RWPE2 (cell line): Measurements from ENCODE around the gene PCCA.

ENCODE experiments used
- ATAC-seq: fragments of 200-7000 bp; cut with Tn5 transposase; 3 replicates; pipeline ENCODE4 v1.9.1; 2021; ENCODE audit warnings: low read depth
- DNase-seq: peaks from one replicate; pipeline ENCODE4 v3.0.0-alpha.2; 2020; ENCODE audit warnings: low spot score
- H3K27ac ChIP-seq: fragments of 450-650 bp; 2 replicates; pipeline ENCODE4 v1.5.1; 2017; ENCODE audit warnings: mild to moderate bottlenecking; ENCODE audit not compliant: poor library complexity, severe bottlenecking
- H3K27me3 ChIP-seq: fragments of 250-450 bp; sonication (Bioruptor Pico); 2 replicates; pipeline ENCODE4 v1.5.1; 2021; ENCODE audit warnings: mild to moderate bottlenecking, moderate library complexity; ENCODE audit not compliant: insufficient read depth, poor library complexity, severe bottlenecking
- H3K36me3 ChIP-seq: fragments of 250-450 bp; sonication (Bioruptor Pico); 2 replicates; pipeline ENCODE4 v1.5.1; 2020; ENCODE audit warnings: low read depth, mild to moderate bottlenecking, moderate library complexity
- H3K4me1 ChIP-seq: fragments of 250-450 bp; sonication (Bioruptor Pico); 2 replicates; pipeline ENCODE4 v1.5.1; 2021; ENCODE audit warnings: mild to moderate bottlenecking, moderate library complexity; ENCODE audit not compliant: insufficient read depth, poor library complexity, severe bottlenecking
- H3K4me3 ChIP-seq: fragments of 250-450 bp; sonication (Bioruptor Pico); 2 replicates; pipeline ENCODE4 v1.5.1; 2021; ENCODE audit warnings: mild to moderate bottlenecking, moderate library complexity; ENCODE audit not compliant: severe bottlenecking
- H3K9me3 ChIP-seq: fragments of 250-450 bp; sonication (Bioruptor Pico); 2 replicates; pipeline ENCODE4 v1.5.1; 2021; ENCODE audit warnings: mild to moderate bottlenecking, moderate library complexity; ENCODE audit not compliant: severe bottlenecking
- TF ChIP-seq, protein P1 (sequence below): fragments of 450-650 bp; IDR thresholded peaks from one replicate; pipeline ENCODE4 v1.5.1; 2017; ENCODE audit warnings: mild to moderate bottlenecking, moderate library complexity; ENCODE audit not compliant: poor library complexity, severe bottlenecking

The PCCA gene

GRCh38 chr13:100532836-100533435 lies 444.0 kb downstream of the PCCA start:
- H3K27ac ChIP-seq = no peak overlapping the region
- H3K27me3 ChIP-seq = no peaks in the 10 kb centered on the region
- DNase-seq (no peak), ATAC-seq (no peak)
- no peaks in the 10 kb centered on the region for H3K4me1 ChIP-seq
- no peak overlapping the region for H3K4me3 ChIP-seq
- TF ChIP-seq, protein P1, sequence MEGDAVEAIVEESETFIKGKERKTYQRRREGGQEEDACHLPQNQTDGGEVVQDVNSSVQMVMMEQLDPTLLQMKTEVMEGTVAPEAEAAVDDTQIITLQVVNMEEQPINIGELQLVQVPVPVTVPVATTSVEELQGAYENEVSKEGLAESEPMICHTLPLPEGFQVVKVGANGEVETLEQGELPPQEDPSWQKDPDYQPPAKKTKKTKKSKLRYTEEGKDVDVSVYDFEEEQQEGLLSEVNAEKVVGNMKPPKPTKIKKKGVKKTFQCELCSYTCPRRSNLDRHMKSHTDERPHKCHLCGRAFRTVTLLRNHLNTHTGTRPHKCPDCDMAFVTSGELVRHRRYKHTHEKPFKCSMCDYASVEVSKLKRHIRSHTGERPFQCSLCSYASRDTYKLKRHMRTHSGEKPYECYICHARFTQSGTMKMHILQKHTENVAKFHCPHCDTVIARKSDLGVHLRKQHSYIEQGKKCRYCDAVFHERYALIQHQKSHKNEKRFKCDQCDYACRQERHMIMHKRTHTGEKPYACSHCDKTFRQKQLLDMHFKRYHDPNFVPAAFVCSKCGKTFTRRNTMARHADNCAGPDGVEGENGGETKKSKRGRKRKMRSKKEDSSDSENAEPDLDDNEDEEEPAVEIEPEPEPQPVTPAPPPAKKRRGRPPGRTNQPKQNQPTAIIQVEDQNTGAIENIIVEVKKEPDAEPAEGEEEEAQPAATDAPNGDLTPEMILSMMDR = no peak
- no peaks in the 10 kb centered on the region for H3K9me3 ChIP-seq
- H3K36me3 ChIP-seq = no peaks in the 10 kb centered on the region

DNA sequence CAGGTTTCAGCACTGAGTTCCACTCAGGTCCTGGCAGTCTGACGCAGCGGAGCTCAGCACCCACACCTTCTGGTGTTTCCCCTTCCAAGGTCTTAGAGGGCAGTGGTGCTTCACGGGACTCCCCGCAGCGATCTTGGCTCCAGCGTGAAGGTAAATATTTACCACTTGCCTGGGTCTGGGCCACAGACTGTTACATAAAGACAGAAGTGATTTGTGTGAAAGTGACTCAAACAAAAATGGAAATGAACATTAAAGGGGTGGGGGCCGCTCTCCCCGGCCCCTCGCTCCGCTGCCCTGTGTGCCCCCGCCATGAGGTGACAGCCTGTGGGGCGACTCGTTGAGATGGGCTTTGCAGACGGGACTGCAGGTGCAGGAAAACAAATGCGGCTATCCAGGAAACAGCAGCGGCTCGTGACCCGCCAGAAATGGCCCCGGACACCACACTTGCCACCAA lies 444.7 kb downstream of the PCCA start:
- H3K27ac ChIP-seq = no peak overlapping the region
- no peaks in the 10 kb centered on the region for H3K36me3 ChIP-seq
- H3K4me1 ChIP-seq = no peaks in the 10 kb centered on the region
- DNase-seq = no peak
- H3K9me3 ChIP-seq = no peaks in the 10 kb centered on the region
- ATAC-seq = no peak
- no peaks in the 10 kb centered on the region for H3K27me3 ChIP-seq
- H3K4me3 ChIP-seq = no peak overlapping the region
- TF ChIP-seq, protein P1 = no peak

DNA sequence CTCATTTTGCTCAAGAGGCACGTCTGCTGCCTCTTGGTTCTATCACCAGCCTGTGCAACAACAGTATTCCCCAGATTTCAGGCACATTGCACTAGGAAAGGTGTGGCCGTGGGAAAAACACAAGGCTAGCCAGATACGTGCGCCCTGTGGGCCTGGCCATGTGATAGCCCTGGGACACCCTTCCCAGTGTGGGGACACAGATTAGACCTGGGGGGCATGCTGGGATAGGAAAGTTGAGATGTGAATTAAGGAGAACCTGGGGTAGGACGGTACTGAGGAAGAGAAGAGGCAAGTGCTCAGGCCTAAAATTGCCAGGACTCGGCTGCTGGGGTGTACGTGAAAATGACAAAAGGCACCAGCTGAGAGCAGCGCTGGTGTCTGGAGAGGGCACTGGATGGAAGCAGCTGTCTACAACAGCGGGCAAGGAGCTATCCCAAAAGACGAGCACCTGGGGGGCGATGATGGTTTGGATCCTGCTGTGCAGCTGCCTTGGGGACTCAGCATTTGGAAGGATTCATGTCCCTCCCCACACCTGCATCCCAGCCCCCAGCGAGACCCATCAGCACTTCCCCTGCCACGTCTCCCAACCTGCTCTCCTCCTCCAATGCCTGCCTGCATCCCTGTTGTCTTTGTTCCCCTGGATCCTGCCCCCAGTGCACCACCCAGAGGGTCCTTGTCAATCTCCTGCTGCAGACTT lies 445.4 kb downstream of the PCCA start:
- H3K27ac ChIP-seq = no peak overlapping the region
- DNase-seq (no peak), ATAC-seq (no peak)
- no peaks in the 10 kb centered on the region for H3K27me3 ChIP-seq
- H3K4me1 ChIP-seq = no peaks in the 10 kb centered on the region
- TF ChIP-seq, protein P1 = no peak
- no peak overlapping the region for H3K4me3 ChIP-seq
- no peaks in the 10 kb centered on the region for H3K9me3 ChIP-seq
- no peaks in the 10 kb centered on the region for H3K36me3 ChIP-seq

DNA sequence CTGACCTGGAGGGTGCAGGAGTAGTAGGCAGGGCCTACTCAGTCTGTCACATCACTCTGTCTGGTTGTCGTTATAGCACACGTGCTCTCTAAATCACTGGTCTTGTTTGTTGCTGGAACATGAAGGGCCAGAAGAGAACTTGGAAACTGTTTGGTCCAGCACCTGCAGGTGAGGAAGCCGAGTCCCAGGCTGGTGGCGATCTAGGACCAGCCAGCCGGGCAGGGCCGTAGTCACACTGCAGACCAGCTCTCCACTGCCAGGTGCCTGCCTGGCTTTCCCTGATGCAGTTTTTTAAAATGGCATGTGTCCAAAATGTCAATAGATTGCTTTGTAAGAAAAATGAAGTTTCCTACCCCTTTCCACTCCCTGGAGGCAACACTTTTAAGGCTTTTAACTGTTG lies 446.0 kb downstream of the PCCA start:
- H3K4me1 ChIP-seq = no peaks in the 10 kb centered on the region
- no peak overlapping the region for H3K27ac ChIP-seq
- TF ChIP-seq, protein P1 = no peak
- ATAC-seq (no peak), DNase-seq (no peak)
- no peaks in the 10 kb centered on the region for H3K36me3 ChIP-seq
- H3K4me3 ChIP-seq = no peak overlapping the region
- no peaks in the 10 kb centered on the region for H3K9me3 ChIP-seq
- no peaks in the 10 kb centered on the region for H3K27me3 ChIP-seq
